H9 (cell line): ENCODE measurements around the gene R3HDM4. TPM values are rescaled to one million over a fixed set of nuclear protein-coding genes. Genes with fewer than 3 reads are reported as not detected.

Source experiments
- DNase-seq: peaks from one replicate; pipeline ENCODE4 v3.0.0-alpha.2; 2017
- H2AFZ ChIP-seq: one replicate; pipeline ENCODE4 v1.6.1; 2013; ENCODE audit warnings: mild to moderate bottlenecking, low read length, control low read depth, moderate library complexity
- H2AK5ac ChIP-seq: 2 replicates; pipeline ENCODE4 v1.6.1; 2013; ENCODE audit warnings: low read length, control low read depth, mixed read lengths; ENCODE audit not compliant: insufficient read length
- H2BK120ac ChIP-seq: one replicate; pipeline ENCODE4 v1.6.1; 2013; ENCODE audit warnings: low read depth, mild to moderate bottlenecking, low read length, control low read depth, inconsistent platforms; ENCODE audit not compliant: poor library complexity, severe bottlenecking
- H2BK12ac ChIP-seq: 2 replicates; pipeline ENCODE4 v1.6.1; 2013; ENCODE audit warnings: low read length, control low read depth, mixed read lengths, low read depth; ENCODE audit not compliant: insufficient read length
- H2BK15ac ChIP-seq: 2 replicates; pipeline ENCODE4 v1.6.1; 2013; ENCODE audit warnings: low read depth, low read length, control low read depth
- H2BK20ac ChIP-seq: one replicate; pipeline ENCODE4 v1.6.1; 2013; ENCODE audit warnings: low read depth, mild to moderate bottlenecking, low read length, control low read depth, inconsistent platforms; ENCODE audit not compliant: poor library complexity, severe bottlenecking
- H2BK5ac ChIP-seq: 2 replicates; pipeline ENCODE4 v1.6.1; 2013; ENCODE audit warnings: low read length, control low read depth, mixed read lengths; ENCODE audit not compliant: insufficient read length
- H3K14ac ChIP-seq: 2 replicates; pipeline ENCODE4 v1.6.1; 2013; ENCODE audit warnings: low read length, control low read depth; ENCODE audit not compliant: insufficient read depth
- H3K18ac ChIP-seq: 2 replicates; pipeline ENCODE4 v1.6.1; 2013; ENCODE audit warnings: low read depth, mild to moderate bottlenecking, mixed read lengths, low read length, control low read depth; ENCODE audit not compliant: insufficient read length
- H3K23ac ChIP-seq: 2 replicates; pipeline ENCODE4 v1.6.1; 2013; ENCODE audit warnings: low read length, control low read depth, mixed read lengths, low read depth; ENCODE audit not compliant: insufficient read length
- H3K23me2 ChIP-seq: 2 replicates; pipeline ENCODE4 v1.6.1; 2013; ENCODE audit warnings: low read depth, mild to moderate bottlenecking, mixed read lengths, low read length, control low read depth; ENCODE audit not compliant: insufficient read length, poor library complexity, severe bottlenecking
- H3K27ac ChIP-seq: 2 replicates; pipeline ENCODE4 v1.5.1; 2013; ENCODE audit warnings: low read length, control low read depth, mixed read lengths, low read depth; ENCODE audit not compliant: insufficient read length
- H3K27me3 ChIP-seq: 2 replicates; pipeline ENCODE4 v1.6.1; 2013; ENCODE audit warnings: low read length, control low read depth, inconsistent platforms; ENCODE audit not compliant: insufficient read depth
- H3K4ac ChIP-seq: 2 replicates; pipeline ENCODE4 v1.6.1; 2013; ENCODE audit warnings: low read depth, mild to moderate bottlenecking, control low read depth, inconsistent platforms, low read length, moderate library complexity
- H3K4me1 ChIP-seq: 2 replicates; pipeline ENCODE4 v1.6.1; 2013; ENCODE audit warnings: low read length, control low read depth, inconsistent platforms; ENCODE audit not compliant: insufficient read depth
- H3K4me2 ChIP-seq: 2 replicates; pipeline ENCODE4 v1.6.1; 2013; ENCODE audit warnings: low read length, control low read depth, mixed read lengths; ENCODE audit not compliant: insufficient read length, insufficient read depth
- H3K56ac ChIP-seq: 2 replicates; pipeline ENCODE4 v1.6.1; 2013; ENCODE audit warnings: low read depth, mild to moderate bottlenecking, mixed read lengths, low read length, control low read depth; ENCODE audit not compliant: insufficient read length
- H3K79me1 ChIP-seq: 2 replicates; pipeline ENCODE4 v1.6.1; 2013; ENCODE audit warnings: low read depth, mild to moderate bottlenecking, moderate library complexity, low read length, control low read depth, inconsistent platforms; ENCODE audit not compliant: insufficient read depth, poor library complexity, severe bottlenecking
- H3K79me2 ChIP-seq: 2 replicates; pipeline ENCODE4 v1.6.1; 2013; ENCODE audit warnings: low read length, control low read depth, inconsistent platforms; ENCODE audit not compliant: insufficient read depth
- H3K9ac ChIP-seq: 2 replicates; pipeline ENCODE4 v1.6.1; 2013; ENCODE audit warnings: low read length, control low read depth, mixed read lengths; ENCODE audit not compliant: insufficient read length; ENCODE audit errors: extremely low read depth
- H3K9me3 ChIP-seq: one replicate; pipeline ENCODE4 v1.6.1; 2013; ENCODE audit warnings: low read depth, low read length, inconsistent platforms; ENCODE audit not compliant: control insufficient read depth
- H3T11ph ChIP-seq: one replicate; pipeline ENCODE4 v1.6.1; 2013; ENCODE audit warnings: mild to moderate bottlenecking, low read length, control low read depth, inconsistent platforms
- H4K20me1 ChIP-seq: one replicate; pipeline ENCODE4 v1.6.1; 2013; ENCODE audit not compliant: control insufficient read depth, insufficient read length, insufficient read depth
- H4K5ac ChIP-seq: 2 replicates; pipeline ENCODE4 v1.6.1; 2013; ENCODE audit warnings: low read depth, mild to moderate bottlenecking, mixed read lengths, low read length, control low read depth; ENCODE audit not compliant: insufficient read length
- H4K8ac ChIP-seq: replicated peaks from 2 replicates; pipeline ENCODE4 v1.6.1; 2013; ENCODE audit warnings: low read length, control low read depth, mixed read lengths, low read depth; ENCODE audit not compliant: insufficient read length
- H4K91ac ChIP-seq: 2 replicates; pipeline ENCODE4 v1.6.1; 2013; ENCODE audit warnings: low read depth, mild to moderate bottlenecking, moderate library complexity, mixed read lengths, low read length, control low read depth; ENCODE audit not compliant: insufficient read length
- H3K27ac Mint-ChIP-seq, 3 experiments: 2 replicates in 2 of 3; 3 replicates in 1 of 3; pipeline ENCODE4 v1.8.0; 2020 to 2021; ENCODE audit warnings: mixed read lengths in 3 of 3, mild to moderate bottlenecking in 1 of 3, moderate library complexity in 1 of 3
- H3K27me3 Mint-ChIP-seq: 2 replicates; pipeline ENCODE4 v1.8.0; 2021; ENCODE audit warnings: low read depth, mild to moderate bottlenecking, moderate library complexity, mixed read lengths
- H3K36me3 Mint-ChIP-seq, 3 experiments: 2 replicates in 2 of 3; 3 replicates in 1 of 3; pipeline ENCODE4 v1.8.0; 2020 to 2021; ENCODE audit warnings: low read depth in 3 of 3, mixed read lengths in 3 of 3; ENCODE audit not compliant: insufficient read depth in 1 of 3
- H3K4me1 Mint-ChIP-seq, 2 experiments: 2 replicates each; pipeline ENCODE4 v1.8.0; 2020; ENCODE audit warnings: mixed read lengths in 2 of 2
- H3K4me3 Mint-ChIP-seq, 2 experiments: 2 replicates in 1 of 2; 3 replicates in 1 of 2; pipeline ENCODE4 v1.8.0; 2020 to 2021; ENCODE audit warnings: mild to moderate bottlenecking in 2 of 2, mixed read lengths in 2 of 2, moderate library complexity in 1 of 2
- H3K9me3 Mint-ChIP-seq, 2 experiments: 2 replicates in 1 of 2; 3 replicates in 1 of 2; pipeline ENCODE4 v1.8.0; 2020; ENCODE audit warnings: mild to moderate bottlenecking in 2 of 2, mixed read lengths in 2 of 2, moderate library complexity in 1 of 2
- WGBS: extraction: QIAGEN DNeasy Blood & Tissue Kit; methylation state at CpG from one replicate; pipeline ENCODE4 v1.1.7; 2013; ENCODE audit warnings: missing lambda C conversion rate, low lambda C conversion rate, mixed read lengths; ENCODE audit not compliant: insufficient read length; ENCODE audit errors: extremely low coverage; 5-methylcytosine and 5-hydroxymethylcytosine counted together
- total RNA-seq: library from RNA; stranded (reverse); gene quantifications from 2 replicates; pipeline ENCODE4 v1.2.1, GENCODE V29; 2021
- TF ChIP-seq, protein P1 (sequence below): fragments of 200-600 bp; sonication (generic); conservative IDR thresholded peaks from 3 replicates; pipeline ENCODE4 v1.8.0; 2021; ENCODE audit warnings: antibody characterized with exemption, mild to moderate bottlenecking

The R3HDM4 gene
- total RNA-seq, 1 experiment from 2014 or later = 66.4 TPM

DNA sequence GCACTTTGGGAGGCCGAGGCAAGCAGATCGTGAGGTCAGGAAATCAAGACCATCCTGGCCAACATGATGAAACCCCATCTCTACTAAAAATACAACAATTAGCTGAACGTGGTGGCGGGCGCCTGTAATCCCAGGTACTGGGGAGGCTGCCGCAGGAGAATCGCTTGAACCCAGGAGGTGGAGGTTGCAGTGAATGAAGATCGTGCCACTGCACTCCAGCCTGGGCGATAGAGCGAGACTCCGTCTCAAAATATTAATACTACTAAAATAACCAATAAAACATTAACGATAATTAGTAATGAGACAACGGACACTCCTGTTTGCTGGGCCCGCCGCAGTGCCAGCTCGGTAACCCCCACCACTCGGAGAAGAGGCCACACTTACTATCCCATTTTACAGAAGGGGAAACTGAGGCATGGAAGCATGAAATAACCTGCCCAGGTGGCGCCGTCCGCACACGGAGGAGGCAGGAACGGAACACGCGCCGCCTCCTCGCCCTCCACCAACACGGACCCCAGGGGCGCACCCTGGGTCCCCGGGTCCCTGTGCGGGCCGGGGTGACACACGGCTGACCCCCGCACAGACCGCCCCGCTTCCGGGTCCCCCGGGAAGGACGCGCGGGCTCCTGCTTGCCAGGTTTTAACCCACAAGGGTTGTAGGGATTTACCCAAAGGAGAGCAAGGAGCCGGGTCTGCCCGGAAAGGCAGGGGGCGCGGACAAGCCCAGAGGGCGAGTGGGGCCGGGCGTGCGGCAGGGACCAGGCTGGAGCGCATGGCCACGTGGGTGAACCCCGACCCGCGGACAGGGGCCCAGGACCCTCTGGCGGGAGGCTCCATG, 1.6 kb downstream of the R3HDM4 start:
- no peak overlapping the region for H3K14ac ChIP-seq
- H2BK5ac ChIP-seq = no peak overlapping the region
- H4K8ac ChIP-seq = no peak overlapping the region
- H2BK15ac ChIP-seq = no peak overlapping the region
- H3K9me3 ChIP-seq = no peaks in the 10 kb centered on the region
- H3K23me2 ChIP-seq = peaks cover 11% of the 10 kb centered on the region
- H2AK5ac ChIP-seq = no peak overlapping the region
- no peak overlapping the region for H2BK12ac ChIP-seq
- no peak overlapping the region for H3K18ac ChIP-seq
- Mint-ChIP-seq H3K36me3 (peaks cover 0 to 12% (median 5%) of the 10 kb centered on the region in 3 experiments; a peak in 3 of 7 replicates), H3K27me3 (peaks cover 27% of the 10 kb centered on the region), H3K27ac (no peak overlapping the region), H3K4me1 (peaks cover 0 to 13% of the 10 kb centered on the region in 2 experiments; a peak in 2 of 4 replicates), H3K9me3 (peaks cover 0 to 3% of the 10 kb centered on the region in 2 experiments; a peak in 1 of 5 replicates), H3K4me3 (peak overlapping the region; percentile 65 to 77)
- H2BK120ac ChIP-seq = no peak overlapping the region
- no peak overlapping the region for H3K27ac ChIP-seq
- no peak overlapping the region for H3K9ac ChIP-seq
- H2AFZ ChIP-seq = no peak overlapping the region
- H3K4ac ChIP-seq = no peak overlapping the region
- no peak overlapping the region for H3K4me2 ChIP-seq
- no peak overlapping the region for H3K56ac ChIP-seq
- H4K20me1 ChIP-seq = no peaks in the 10 kb centered on the region
- H2BK20ac ChIP-seq = no peak overlapping the region
- H4K5ac ChIP-seq = no peak overlapping the region
- peak; percentile 55 for DNase-seq
- H3K27me3 ChIP-seq = no peaks in the 10 kb centered on the region
- no CpG with 5 or more reads among the region's 54 CpGs for WGBS
- TF ChIP-seq, protein P1, sequence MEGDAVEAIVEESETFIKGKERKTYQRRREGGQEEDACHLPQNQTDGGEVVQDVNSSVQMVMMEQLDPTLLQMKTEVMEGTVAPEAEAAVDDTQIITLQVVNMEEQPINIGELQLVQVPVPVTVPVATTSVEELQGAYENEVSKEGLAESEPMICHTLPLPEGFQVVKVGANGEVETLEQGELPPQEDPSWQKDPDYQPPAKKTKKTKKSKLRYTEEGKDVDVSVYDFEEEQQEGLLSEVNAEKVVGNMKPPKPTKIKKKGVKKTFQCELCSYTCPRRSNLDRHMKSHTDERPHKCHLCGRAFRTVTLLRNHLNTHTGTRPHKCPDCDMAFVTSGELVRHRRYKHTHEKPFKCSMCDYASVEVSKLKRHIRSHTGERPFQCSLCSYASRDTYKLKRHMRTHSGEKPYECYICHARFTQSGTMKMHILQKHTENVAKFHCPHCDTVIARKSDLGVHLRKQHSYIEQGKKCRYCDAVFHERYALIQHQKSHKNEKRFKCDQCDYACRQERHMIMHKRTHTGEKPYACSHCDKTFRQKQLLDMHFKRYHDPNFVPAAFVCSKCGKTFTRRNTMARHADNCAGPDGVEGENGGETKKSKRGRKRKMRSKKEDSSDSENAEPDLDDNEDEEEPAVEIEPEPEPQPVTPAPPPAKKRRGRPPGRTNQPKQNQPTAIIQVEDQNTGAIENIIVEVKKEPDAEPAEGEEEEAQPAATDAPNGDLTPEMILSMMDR = no peak
- H3K4me1 ChIP-seq = no peaks in the 10 kb centered on the region
- peaks cover 10% of the 10 kb centered on the region for H3K79me1 ChIP-seq
- H3K23ac ChIP-seq = no peak overlapping the region
- no peak overlapping the region for H4K91ac ChIP-seq
- H3K79me2 ChIP-seq = peaks cover 7% of the 10 kb centered on the region; the same call in 1 of the 2 replicates
- H3T11ph ChIP-seq = no peak overlapping the region
